CD4-positive, alpha-beta T cell treated with Interleukin-21 for 1 hour (primary cell): ENCODE measurements around the gene TCAF1.
A peak's percentile ranks its signal among the peaks of the same experiment; 100 is the strongest.
"Not testable (repeated sequence)": the region's sequence is repeated elsewhere in the genome, so short reads cannot be mapped to it uniquely, and the experiment has no call there.

Experiments used
- DNase-seq: peaks from one replicate; pipeline ENCODE4 v3.0.0-alpha.2; 2020

TCAF1 gene

DNA sequence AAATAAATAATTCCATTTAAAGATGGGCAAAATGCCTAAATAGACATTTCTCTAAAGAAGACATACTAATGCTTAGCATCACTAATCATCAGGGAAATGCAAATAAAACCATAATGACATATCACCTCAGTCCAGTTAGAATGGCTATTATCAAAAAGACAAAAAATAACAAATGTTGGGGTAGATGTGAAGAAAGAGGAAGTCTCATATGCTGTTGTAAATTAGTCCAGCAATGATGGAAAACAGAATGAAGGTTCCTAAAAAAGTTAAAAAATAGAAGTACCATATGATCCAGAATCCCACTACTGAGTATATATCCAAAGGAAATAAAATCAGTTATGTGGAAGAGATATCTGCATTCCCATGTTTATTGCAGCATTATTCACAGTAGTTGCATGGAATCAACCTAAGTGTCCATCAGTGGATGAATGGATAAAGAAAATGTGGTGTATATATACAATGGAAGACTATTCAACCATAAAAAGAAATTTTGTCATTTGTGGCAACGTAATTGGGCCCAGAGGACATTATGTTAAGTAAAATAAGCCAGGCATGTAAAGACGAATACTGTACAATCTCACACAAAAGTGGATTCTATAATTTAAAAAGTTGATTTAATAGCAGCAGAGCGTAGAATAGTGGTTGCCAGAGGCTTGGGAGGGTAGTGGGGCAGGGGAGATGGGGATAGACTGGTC is 52.0 kb downstream of the TCAF1 start:
- DNase-seq, result no peak

DNA sequence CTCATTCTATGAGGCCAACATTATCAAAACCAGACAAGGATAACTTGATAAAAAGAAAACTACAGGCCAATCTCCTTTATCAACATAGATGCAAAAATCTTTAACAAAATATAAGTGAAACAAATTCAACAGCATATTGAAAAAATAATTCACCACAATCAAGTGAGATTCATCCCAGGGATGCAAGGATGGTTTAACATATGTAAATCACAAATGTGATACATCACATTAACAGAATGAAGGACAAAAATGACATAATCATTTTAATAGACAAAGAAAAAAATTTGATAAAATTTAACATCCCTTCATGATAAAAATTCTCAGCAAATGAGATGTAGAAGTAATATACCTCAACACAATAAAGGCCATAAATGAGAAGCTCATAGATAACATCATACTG is 53.8 kb downstream of the TCAF1 start:
- no peak for DNase-seq

DNA sequence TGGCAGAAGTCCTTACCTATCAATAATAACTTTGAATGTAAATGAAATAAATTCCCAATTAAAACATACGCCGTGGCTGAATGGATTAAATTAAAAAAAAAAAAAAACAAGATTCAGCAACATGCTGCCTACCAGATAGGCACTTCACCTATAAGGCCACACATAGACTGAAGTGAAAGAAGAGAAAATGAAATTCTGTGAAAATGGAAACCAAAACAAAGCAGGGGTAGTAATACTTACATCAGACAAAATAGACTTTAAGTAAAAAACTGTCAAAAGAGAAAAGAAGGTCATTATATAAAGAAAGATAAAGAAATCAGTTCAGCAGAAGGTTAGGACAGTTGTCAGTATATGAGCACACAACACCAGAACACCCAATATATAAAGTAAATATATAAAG is 55.3 kb downstream of the TCAF1 start:
- no peak for DNase-seq

DNA sequence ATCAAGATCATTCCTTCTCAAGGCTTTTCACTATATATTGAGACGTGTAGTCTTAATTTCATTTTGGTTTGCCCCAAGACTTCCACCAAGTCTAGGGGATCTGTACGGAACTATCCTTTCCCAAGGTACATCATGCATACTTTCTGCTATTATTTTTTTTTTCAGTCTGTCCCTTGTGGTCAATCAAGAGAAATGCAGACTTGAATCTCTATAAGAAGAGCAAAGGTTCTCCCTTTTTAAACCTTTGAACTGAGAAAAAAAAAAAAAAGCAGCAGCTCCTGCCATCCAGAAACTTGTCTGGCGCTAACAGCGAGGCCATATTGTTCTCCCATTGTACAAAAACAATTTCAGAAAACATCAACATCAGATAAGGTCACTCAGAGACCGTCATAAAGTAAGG is 60.3 kb downstream of the TCAF1 start:
- not testable (repeated sequence) for DNase-seq

DNA sequence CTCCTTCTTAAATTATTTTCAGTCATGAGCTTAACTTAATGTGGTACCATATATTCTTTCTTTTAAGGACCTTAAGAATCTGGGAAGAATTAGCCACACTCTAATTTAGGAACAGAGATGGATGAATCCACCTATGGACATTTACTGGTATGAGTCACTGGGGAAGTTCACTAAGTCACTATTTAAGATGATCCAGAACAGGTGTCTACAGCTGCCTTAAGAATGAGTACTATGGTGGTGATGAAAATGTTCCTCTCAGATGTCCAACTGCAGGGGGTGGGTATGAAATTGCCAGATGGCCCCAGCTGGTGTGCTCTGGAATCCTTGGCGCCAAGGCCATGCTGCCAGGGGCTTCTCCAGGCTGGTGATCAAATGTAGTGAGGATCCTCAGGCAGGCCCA is 61.9 kb downstream of the TCAF1 start:
- DNase-seq, result not testable (repeated sequence)

DNA sequence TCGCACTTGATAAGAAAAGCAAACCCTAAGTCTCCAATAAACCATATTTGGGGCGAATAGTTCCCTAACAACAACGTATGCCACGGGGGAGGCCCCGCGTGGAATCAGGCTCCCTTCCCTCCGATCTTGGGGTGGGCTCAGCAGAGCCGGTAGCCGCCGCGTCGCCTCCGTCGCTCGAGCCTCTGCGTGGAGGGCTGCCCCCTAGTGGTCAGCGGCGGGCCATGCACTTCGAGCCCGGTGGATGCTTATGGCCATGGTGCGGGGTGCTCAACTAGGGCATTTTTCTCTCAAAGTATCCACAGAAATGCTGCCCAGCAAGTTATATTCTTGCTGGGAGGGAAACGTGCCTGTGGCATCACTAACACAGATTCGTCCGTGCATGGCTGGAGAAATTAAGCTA is 64.8 kb downstream of the TCAF1 start:
- DNase-seq, result peak; percentile 94

DNA sequence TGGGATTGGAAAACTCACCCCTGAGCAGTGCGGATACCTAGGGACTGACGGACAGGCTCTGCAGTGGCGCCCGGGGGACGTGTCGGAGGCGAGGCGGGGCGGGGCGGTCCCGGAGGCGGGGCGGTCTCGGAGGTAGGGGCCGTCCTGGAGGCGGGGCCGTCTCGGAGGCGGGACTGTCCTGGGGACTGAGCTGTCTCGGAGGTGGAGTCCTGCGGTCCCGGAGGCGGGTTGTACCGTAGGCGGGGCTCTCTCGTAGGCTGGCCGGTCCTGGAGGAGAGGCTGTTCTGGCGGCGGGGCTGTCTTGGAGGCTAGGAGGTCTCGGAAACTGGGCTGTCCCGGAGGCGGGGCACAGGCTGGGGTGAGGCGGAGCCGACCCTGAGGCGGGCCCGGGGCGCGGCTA is 65.4 kb downstream of the TCAF1 start:
- peak; percentile 92 for DNase-seq

DNA sequence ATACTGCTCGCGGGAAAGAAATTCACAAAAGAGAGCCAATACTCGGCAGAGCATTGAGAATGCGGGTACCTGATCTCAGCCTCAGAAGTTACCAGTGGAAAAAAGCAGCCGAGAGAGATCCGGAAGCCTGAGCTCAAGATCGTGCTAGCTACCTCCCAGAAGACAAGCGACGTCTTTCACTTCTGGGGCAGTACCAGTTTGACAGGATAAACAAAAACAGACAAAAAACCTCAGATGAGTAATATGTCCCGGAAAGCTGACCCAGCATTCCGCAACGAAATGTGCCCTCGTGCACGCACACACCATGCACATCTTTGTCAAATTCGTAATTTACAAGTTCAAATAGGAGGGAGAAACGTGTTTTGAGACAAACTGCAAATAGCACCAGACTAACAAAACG is 65.9 kb downstream of the TCAF1 start:
- DNase-seq, result not testable (repeated sequence)

DNA sequence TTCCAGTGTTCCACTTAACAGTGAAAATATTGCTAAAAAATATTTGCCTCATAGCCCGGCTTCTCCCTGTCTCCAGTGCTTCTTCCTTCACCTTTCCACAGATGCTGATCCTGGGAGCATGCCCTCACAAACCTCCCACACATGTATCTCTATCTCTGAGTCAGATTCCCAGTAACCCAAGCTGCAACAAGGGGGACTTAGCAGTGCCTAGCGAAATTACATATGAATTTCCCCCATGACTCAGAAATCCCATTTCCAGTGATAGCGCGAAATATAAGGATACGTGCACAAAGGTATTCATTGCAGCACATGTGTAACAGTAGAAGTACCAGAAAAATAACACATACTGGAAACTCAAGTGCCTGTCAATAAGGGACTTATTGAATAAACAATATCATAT is 75.4 kb downstream of the TCAF1 start:
- not testable (repeated sequence) for DNase-seq

DNA sequence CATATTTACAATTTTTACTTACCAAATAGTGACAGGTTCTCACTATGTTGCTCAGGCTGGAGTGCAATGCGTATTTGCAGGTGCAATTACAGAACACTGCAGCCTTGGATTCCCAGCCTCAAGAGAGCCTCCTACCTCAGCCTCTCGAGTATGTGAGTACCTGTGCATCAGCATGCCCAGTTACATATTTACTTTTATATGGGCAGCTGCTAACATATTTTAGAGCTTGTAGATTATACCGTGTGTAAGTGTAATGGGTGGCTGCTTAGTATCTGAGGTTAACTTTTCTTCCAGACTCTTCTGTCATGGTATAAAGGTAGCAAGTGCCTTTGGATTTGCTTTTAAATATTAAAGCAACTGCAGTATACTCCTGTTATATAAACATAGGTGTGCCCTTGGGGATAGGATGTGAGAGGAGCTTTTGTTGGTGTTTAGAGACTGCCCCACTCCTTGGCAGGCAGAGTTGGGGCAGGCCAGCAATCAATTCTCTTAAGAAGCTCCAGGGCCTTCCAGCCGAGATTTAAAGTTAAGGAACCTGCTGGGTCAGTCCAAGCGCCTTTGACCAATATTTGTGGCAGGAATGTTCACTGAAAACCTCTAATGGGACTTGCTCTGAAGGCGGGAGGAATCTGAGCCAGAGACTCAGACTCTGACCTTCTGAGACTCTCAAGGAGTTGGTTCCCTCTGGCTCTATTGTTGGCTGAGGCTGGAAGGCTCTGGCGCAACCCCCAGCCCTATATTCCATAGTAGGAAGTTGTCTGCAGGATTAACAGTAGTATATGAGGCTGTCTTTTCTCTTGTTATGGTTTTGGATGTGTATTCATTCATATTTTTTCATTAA is 77.5 kb downstream of the TCAF1 start:
- not testable (repeated sequence) for DNase-seq

DNA sequence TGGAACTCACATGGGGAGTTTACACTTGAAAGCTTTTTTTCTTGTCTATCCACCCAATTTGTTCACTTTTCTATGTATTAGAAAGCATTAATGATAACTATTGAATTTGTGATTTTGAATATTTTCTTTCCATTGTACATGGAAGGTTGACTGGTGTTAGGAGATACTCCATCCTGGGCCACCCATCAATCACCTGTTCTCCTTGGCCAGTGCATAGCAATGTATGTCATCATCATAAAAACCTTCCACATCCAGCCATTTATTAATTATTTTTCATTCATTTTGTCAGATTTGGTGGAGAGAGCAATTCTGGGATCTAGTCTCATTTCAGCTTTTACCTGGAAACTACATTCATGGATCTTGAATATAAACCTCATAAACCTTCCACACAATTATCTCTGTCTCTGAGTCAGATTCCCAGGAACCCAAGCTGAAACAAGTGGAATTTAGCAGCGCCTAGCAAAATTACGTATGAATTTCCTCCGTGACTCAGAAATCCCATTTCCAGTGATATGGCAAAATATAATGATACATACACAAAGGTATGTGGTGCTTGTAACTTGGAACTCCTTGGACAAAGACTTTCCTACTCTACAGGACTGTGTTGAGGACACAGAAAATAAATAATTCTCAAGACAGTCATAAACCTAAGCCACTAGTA is 78.2 kb downstream of the TCAF1 start:
- not testable (repeated sequence) for DNase-seq

DNA sequence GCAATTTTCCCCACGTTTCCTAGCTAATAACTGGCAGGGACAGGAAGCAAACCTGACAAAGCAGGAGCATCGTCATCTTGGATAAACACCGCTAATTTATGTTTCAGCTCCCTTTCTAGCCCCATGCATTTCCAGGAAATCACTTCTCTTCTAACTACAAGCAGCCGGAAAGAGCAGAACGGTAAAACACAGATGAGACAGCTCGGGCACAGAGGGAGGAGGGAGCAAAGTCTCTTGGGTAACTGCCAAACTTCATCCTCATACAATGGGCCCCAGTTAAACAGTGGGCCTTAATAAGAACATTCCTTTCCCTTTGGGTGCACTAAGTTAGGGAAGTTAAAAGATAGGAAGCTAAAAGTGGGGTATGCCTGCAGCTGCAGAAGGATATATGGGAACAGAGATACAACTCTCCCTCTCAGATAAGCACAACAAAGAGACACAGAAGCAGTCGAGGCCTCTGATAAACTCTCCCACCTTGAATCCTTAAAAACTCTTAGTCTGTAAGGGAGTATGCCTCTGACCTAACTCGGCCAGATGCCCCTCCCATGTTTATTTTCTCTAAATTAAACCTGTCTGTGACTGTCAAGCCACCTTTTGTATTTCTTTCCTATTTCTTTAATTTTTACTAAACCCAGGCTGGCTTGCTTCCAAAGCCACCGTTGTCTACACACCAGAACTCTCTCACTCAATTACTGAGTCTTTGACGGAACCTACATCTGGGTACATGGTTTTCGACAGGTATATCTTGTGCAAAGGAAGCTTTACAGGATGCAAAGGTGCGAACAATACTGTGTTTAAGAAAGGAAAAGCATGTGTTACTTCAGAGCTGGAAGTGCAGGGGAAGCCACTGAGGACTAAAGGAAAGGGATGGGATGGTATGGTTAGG is 80.3 kb downstream of the TCAF1 start:
- DNase-seq, result not testable (repeated sequence)

DNA sequence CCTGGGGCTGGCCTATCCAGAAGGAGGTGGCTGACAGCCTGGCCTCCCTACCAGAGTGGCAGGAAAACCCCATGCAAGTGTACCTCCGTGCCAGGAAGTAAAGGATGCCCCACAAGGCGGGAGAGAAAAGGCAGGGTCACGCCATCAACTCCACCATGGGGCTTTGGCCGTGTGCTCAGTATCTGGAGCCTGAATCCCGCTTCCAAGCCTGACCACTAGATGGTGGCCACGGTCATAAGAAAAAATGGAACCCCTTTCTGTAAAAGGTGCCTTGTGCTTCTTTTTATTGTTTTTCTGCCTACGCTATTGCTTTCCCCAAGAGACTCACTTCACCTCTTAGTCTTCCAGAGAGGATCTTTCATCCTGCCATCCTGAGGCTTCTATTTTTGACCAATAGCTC is 84.1 kb downstream of the TCAF1 start:
- not testable (repeated sequence) for DNase-seq

DNA sequence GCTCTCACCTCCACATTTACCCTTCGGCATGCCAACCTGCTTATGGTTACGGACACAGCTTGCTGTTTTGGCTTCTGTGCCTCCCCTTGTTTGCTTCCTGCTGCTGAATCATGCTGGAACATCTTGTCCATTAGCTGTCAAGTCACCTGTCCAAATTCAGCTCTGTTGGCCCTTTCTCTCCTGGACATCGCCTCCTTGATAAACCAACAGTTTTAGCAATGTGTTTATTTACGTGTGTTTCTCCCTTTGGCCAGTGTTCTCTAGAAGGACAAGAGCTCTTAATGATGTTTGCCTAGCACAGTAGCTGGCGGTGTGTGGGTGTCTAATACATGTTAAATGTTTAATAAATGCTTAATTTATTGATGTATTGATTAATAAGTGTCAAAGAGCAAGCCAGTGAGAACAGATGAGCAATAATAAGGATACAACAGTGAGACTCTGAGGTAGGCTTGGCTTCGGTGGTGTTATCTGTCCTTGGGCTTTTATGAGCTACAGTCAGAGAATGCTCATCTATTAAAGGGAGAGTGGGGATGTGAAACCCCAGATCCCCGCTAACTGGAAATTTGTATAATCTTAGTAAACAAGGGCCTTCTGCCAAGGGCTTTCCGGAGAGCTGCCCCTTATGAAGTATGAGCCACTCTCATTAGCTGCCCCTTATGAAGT is 85.4 kb downstream of the TCAF1 start:
- DNase-seq, result not testable (repeated sequence)

DNA sequence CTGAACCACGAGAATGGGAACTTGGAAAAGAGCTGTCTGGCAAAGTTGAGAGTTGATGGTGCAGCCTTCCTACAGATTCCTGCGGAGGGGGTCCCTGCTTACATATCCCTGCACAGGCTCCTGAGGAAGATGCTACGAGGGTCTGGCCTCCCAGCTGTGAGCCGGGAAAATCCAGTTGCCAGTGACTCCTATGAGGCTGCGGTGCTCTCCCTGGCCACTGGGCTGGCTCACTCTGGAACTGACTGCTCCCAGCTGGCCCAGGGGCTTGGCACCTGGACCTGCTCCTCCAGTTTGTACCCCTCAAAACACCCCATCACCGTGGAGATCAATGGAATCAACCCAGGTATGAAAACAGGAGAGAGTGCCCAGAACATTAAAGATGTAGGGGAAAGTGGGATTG is 91.3 kb downstream of the TCAF1 start:
- not testable (repeated sequence) for DNase-seq

DNA sequence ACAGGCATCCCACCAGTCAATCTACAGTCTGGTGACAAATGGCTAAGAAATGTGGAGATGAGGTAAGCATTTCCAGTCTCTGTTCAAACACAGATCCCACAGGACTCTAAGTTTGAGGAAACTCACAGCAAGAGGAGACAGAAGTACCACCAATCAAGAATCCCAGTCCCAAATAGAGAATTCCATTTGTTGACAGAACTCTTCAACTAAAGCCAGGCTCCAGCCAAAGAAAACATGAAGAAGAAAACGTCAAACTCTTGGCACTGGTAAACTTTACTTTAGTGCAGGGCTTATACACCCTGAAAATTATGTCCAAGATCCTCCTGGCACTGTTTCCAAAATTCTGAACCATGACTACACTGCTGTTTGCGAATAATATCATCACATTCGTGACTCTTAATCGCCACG is 95.3 kb downstream of the TCAF1 start:
- DNase-seq, result not testable (repeated sequence)
